Right lobe of liver (tissue), 6 donors: ENCODE measurements around the gene LCOR. TPM values are rescaled to one million over a fixed set of nuclear protein-coding genes. Genes with fewer than 3 reads are reported as not detected.

ENCODE experiments used
- ATAC-seq, 4 donors: fragments of 200-7000 bp; cut with Tn5 transposase; one replicate each; pipeline ENCODE4 v1.9.1; 2020; ENCODE audit warnings: mild to moderate bottlenecking in 4 of 4, moderate library complexity in 4 of 4
- DNase-seq, 3 donors: peaks; one replicate each; pipeline ENCODE4 v3.0.0-alpha.2; 2020
- H3K27ac ChIP-seq, 3 donors: fragments of 200-600 bp; one replicate each; pipeline ENCODE4 v1.8.0; 2022
- H3K27me3 ChIP-seq, 2 donors: fragments of 200-600 bp; one replicate each; pipeline ENCODE4 v1.8.0; 2022
- H3K36me3 ChIP-seq, 4 donors: fragments of 200-600 bp; sonication (generic) in 1 of 4; one replicate each; pipeline versions ENCODE4 v1.5.1 to v1.8.0; 2017 to 2022; ENCODE audit warnings: control low read depth in 1 of 4
- H3K4me1 ChIP-seq, 4 donors: fragments of 200-600 bp; sonication (generic) in 1 of 4; one replicate each; pipeline versions ENCODE4 v1.5.1 to v1.8.0; 2017 to 2022; ENCODE audit warnings: control low read depth in 1 of 4
- H3K4me3 ChIP-seq, 3 donors: fragments of 200-600 bp; one replicate each; pipeline ENCODE4 v1.8.0; 2022
- H3K9me3 ChIP-seq, 4 donors: fragments of 200-600 bp; sonication (generic) in 1 of 4; one replicate each; pipeline versions ENCODE4 v1.5.1 to v1.8.0; 2017 to 2022; ENCODE audit warnings: control low read depth in 1 of 4
- CTCF ChIP-seq, 4 donors: fragments of 200-600 bp in 3 of 4; fragments of 450-650 bp in 1 of 4; IDR thresholded peaks; one replicate each; pipeline versions ENCODE4 v1.5.1 to v1.8.0; 2016 to 2022; ENCODE audit warnings: antibody characterized with exemption in 4 of 4, mild to moderate bottlenecking in 2 of 4
- POLR2A ChIP-seq: fragments of 450-650 bp; IDR thresholded peaks from one replicate; pipeline ENCODE4 v1.6.1; 2017; ENCODE audit warnings: antibody characterized with exemption, mild to moderate bottlenecking
- WGBS: methylation state at CpG from one replicate; pipeline ENCODE4 v1.1.6; 2018; ENCODE audit warnings: low coverage, low lambda C conversion rate; ENCODE audit not compliant: insufficient coverage; ENCODE audit errors: missing lambda C conversion rate; 5-methylcytosine and 5-hydroxymethylcytosine counted together
- intact Hi-C, 2 donors: fragments of 100-400 bp; cut with DNase I; formaldehyde crosslinking; loops; one replicate each; pipeline versions ENCODE4 v1.11.2 to v1.14.1; 2022
- total RNA-seq, 6 experiments: library from RNA; depleted of rRNA in 2 of 6; stranded (reverse); fragments of >200 nt in 2 of 6; fragmentation: NEBNext Ultra II Directional in 3 of 6; extraction: Animal tissue kit (Norgen Biotek cat#: 25700) in 3 of 6; gene quantifications; one replicate each; pipeline versions ENCODE4 v1.1.0 to v1.2.4, GENCODE V29; 2016 to 2023
- donor health status: DM: no; HTN: yes; CAD: no.
- donor health status: DM: no; HTN: no; CAD: no.
- donor health status: DM: no; HTN: no; CAD: no.
- donor health status: DM: no; HTN: yes; CAD: no.
- donor health status: DM: no; HTN: yes; CAD: no.

The LCOR gene
- total RNA-seq, 6 experiments from 2014 or later: 8.6 to 16.3 (median 12.9) TPM

DNA sequence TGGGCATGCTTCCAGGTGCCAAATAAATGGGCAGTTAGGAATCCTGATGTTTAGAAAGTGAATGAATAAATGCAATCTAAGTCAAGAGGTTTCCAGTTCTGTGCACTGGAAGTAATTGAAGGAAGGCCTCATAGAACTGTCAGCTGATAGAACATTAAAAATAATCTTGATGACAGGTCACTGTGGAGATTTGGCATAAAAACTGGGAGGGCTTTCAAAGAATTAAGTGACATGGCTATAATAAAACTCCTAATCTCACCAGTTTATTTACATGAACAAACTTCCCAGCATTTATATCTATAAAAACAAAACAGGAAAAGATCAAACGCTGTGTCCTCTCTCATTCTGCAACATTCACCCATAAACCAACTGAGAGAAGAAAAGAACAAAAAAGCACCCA, 183.1 kb downstream of the LCOR start:
- H3K36me3 ChIP-seq: no peaks in the 10 kb centered on the region
- no peak for ATAC-seq
- no peaks in the 10 kb centered on the region for H3K9me3 ChIP-seq
- H3K4me1 ChIP-seq: no peaks in the 10 kb centered on the region
- 44% methylated on average over 1 of the region's 1 CpG for WGBS
- H3K4me3 ChIP-seq: no peak overlapping the region
- TF ChIP-seq POLR2A: no peak
- no peak for TF ChIP-seq CTCF (IDR thresholded peaks at IDR 0.05)
- DNase-seq: no peak
- intact Hi-C loops: no loop called here
- no peak overlapping the region for H3K27ac ChIP-seq
- H3K27me3 ChIP-seq: no peaks in the 10 kb centered on the region

GRCh38 chr10:97016728-97017473, 184.8 kb downstream of the LCOR start:
- Histone ChIP-seq H3K27ac (no peak overlapping the region), H3K36me3 (no peaks in the 10 kb centered on the region), H3K27me3 (no peaks in the 10 kb centered on the region), H3K9me3 (no peaks in the 10 kb centered on the region), H3K4me3 (no peak overlapping the region), H3K4me1 (no peaks in the 10 kb centered on the region)
- ATAC-seq (no peak), DNase-seq (peak in 1 of 3 donors; percentile 13)
- WGBS: 67% methylated on average over 3 of the region's 15 CpGs
- TF ChIP-seq POLR2A (no peak), CTCF (IDR thresholded peaks at IDR 0.05) (no peak)
- intact Hi-C loops: no loop called here

GRCh38 chr10:97017474-97017903, 185.4 kb downstream of the LCOR start:
- WGBS: 100% methylated on average over 1 of the region's 5 CpGs
- ATAC-seq: no peak

GRCh38 chr10:97018251-97019212, 186.4 kb downstream of the LCOR start:
- Histone ChIP-seq H3K36me3 (no peaks in the 10 kb centered on the region), H3K9me3 (no peaks in the 10 kb centered on the region), H3K27me3 (no peaks in the 10 kb centered on the region), H3K4me1 (no peaks in the 10 kb centered on the region), H3K4me3 (no peak overlapping the region), H3K27ac (no peak overlapping the region)
- ATAC-seq: peak in 1 of 4 donors; percentile 14
- WGBS: 64% methylated on average over 5 of the region's 18 CpGs
- TF ChIP-seq POLR2A: no peak
- TF ChIP-seq CTCF (IDR thresholded peaks at IDR 0.05): no peak
- no peak for DNase-seq
- intact Hi-C loops: no loop called here

More at GRCh38 chr10:97017474-97017903, 185.4 kb downstream of the LCOR start:
- no peaks in the 10 kb centered on the region for H3K4me1 ChIP-seq
- H3K27me3 ChIP-seq: no peaks in the 10 kb centered on the region
- peak in 1 of 3 donors; percentile 5 for DNase-seq
- no peaks in the 10 kb centered on the region for H3K9me3 ChIP-seq
- no peak overlapping the region for H3K27ac ChIP-seq
- intact Hi-C loops: no loop called here
- TF ChIP-seq CTCF (IDR thresholded peaks at IDR 0.05) (no peak), POLR2A (no peak)
- H3K4me3 ChIP-seq: no peak overlapping the region
- H3K36me3 ChIP-seq: no peaks in the 10 kb centered on the region
